ENCODE measurements around the gene CTXN3. TPM values are rescaled to one million over a fixed set of nuclear protein-coding genes. Genes with fewer than 3 reads are reported as not detected.
A peak's percentile ranks its signal among the peaks of the same experiment; 100 is the strongest.

Gene CTXN3
- total RNA-seq, 1 experiment from 2014 or later, result not detected

DNA sequence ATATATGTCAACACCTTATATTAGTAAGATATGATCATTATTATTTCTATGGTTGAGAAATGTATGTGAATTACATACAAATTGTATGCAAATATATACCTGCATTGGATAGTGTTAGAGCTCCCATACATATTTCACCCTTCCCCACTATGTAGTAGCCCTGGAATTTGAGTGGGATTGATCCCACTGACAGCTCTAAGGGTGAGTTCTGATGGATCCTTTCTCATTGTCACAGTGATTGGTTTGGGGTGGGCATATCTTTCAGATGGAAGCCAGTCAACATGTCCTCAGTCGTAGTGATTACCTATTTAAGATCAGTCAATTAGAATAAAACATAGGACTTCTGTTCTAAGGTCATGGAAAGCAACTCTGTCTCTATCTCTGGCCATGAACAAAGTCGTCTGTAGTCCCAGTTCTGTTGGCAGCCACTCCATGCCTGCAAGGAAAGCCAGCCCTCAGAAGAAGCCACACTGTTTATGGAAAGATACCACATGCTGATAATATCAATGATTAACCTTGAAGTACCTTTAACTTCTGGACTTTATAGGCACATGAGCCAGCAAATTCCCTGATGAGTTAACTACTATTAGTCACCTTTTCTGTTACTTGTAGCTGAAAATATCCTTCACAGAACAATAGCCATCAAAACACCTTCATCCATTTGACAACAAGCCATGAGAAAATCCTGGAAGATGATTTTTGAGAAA is 49.2 kb downstream of the CTXN3 start:
- in situ Hi-C loops (cut with HindIII; ENCODE audit: low pct_unique_long_range_greater_than_20kb, low sequenced_read_pairs) (no loop called here), intact Hi-C loops (cut with micrococcal nuclease; ENCODE audit: unreplicated experiment) (no loop called here)
- POLR2A ChIA-PET, result no interaction called here

GRCh38 chr5:127699416-127699815 is 50.5 kb downstream of the CTXN3 start:
- no peak for ATAC-seq
- Histone ChIP-seq H3K4me3 (ENCODE audit: low read depth in 2 of 2, low read length in 2 of 2) (no peak overlapping the region), H3K27me3 (ENCODE audit: control insufficient read depth, insufficient read depth, low read length) (no peaks in the 10 kb centered on the region), H3K9me3 (ENCODE audit: control insufficient read depth, insufficient read depth, low read depth, low read length) (no peaks in the 10 kb centered on the region), H3K4me1 (ENCODE audit: control insufficient read depth, insufficient read depth, low read length) (no peaks in the 10 kb centered on the region), H3K36me3 (ENCODE audit: control insufficient read depth, insufficient read depth, low read length) (no peaks in the 10 kb centered on the region), H3K27ac (ENCODE audit: low read length) (no peak overlapping the region)
- CTCF ChIA-PET, result no interaction called here
- POLR2A ChIA-PET, result no interaction called here
- no TSS peak for BruUV-seq (replicated peaks)
- in situ Hi-C loops (cut with HindIII; ENCODE audit: low pct_unique_long_range_greater_than_20kb, low sequenced_read_pairs) (no loop called here), intact Hi-C loops (cut with micrococcal nuclease; ENCODE audit: unreplicated experiment) (no loop called here)
- TF ChIP-seq SIN3A (IDR thresholded peaks at IDR 0.05; ENCODE audit: borderline replicate concordance, insufficient read depth, low read depth, low read length) (no peak), TCF7L2 (IDR thresholded peaks at IDR 0.05; ENCODE audit: low read depth, low read length) (no peak), POLR2AphosphoS5 (IDR thresholded peaks at IDR 0.05; ENCODE audit: low read depth, low read length) (no peak), CTCF (IDR thresholded peaks at IDR 0.05) (no peak)
- TF ChIP-seq, protein P1, sequence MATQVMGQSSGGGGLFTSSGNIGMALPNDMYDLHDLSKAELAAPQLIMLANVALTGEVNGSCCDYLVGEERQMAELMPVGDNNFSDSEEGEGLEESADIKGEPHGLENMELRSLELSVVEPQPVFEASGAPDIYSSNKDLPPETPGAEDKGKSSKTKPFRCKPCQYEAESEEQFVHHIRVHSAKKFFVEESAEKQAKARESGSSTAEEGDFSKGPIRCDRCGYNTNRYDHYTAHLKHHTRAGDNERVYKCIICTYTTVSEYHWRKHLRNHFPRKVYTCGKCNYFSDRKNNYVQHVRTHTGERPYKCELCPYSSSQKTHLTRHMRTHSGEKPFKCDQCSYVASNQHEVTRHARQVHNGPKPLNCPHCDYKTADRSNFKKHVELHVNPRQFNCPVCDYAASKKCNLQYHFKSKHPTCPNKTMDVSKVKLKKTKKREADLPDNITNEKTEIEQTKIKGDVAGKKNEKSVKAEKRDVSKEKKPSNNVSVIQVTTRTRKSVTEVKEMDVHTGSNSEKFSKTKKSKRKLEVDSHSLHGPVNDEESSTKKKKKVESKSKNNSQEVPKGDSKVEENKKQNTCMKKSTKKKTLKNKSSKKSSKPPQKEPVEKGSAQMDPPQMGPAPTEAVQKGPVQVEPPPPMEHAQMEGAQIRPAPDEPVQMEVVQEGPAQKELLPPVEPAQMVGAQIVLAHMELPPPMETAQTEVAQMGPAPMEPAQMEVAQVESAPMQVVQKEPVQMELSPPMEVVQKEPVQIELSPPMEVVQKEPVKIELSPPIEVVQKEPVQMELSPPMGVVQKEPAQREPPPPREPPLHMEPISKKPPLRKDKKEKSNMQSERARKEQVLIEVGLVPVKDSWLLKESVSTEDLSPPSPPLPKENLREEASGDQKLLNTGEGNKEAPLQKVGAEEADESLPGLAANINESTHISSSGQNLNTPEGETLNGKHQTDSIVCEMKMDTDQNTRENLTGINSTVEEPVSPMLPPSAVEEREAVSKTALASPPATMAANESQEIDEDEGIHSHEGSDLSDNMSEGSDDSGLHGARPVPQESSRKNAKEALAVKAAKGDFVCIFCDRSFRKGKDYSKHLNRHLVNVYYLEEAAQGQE (IDR thresholded peaks at IDR 0.05; ENCODE audit: insufficient read depth in 1 of 2, low read depth in 2 of 2, low read length in 1 of 2), result no peak
- DNase-seq (ENCODE audit: low read depth, low spot score), result no peak

More for the DNA sequence above, 49.2 kb downstream of the CTXN3 start:
- ATAC-seq (peak; percentile 38; the same call in 1 of the 2 replicates), DNase-seq (ENCODE audit: low read depth, low spot score) (no peak)
- Histone ChIP-seq H3K36me3 (ENCODE audit: control insufficient read depth, insufficient read depth, low read length) (no peaks in the 10 kb centered on the region), H3K4me3 (ENCODE audit: low read depth in 2 of 2, low read length in 2 of 2) (no peak overlapping the region), H3K9me3 (ENCODE audit: control insufficient read depth, insufficient read depth, low read depth, low read length) (no peaks in the 10 kb centered on the region), H3K27ac (ENCODE audit: low read length) (no peak overlapping the region), H3K27me3 (ENCODE audit: control insufficient read depth, insufficient read depth, low read length) (no peaks in the 10 kb centered on the region), H3K4me1 (ENCODE audit: control insufficient read depth, insufficient read depth, low read length) (no peaks in the 10 kb centered on the region)
- BruUV-seq (replicated peaks), result no TSS peak
- CTCF ChIA-PET, result no interaction called here
- TF ChIP-seq, protein P1 (IDR thresholded peaks at IDR 0.05; ENCODE audit: insufficient read depth in 1 of 2, low read depth in 2 of 2, low read length in 1 of 2), result no peak
- TF ChIP-seq SIN3A (IDR thresholded peaks at IDR 0.05; ENCODE audit: borderline replicate concordance, insufficient read depth, low read depth, low read length), result no peak
- TF ChIP-seq POLR2AphosphoS5 (IDR thresholded peaks at IDR 0.05; ENCODE audit: low read depth, low read length), result no peak
- no peak for TF ChIP-seq TCF7L2 (IDR thresholded peaks at IDR 0.05; ENCODE audit: low read depth, low read length)
- TF ChIP-seq CTCF (IDR thresholded peaks at IDR 0.05), result no peak

Measured in Panc1 (cell line).